T-helper 17 cell (primary cell): ENCODE measurements around the gene PEMT. TPM values are rescaled to one million over a fixed set of nuclear protein-coding genes. Genes with fewer than 3 reads are reported as not detected.

Experiments used
- ATAC-seq: fragments of 150-1000 bp; cut with Tn5 transposase; 2 replicates; pipeline ENCODE4 v1.10.0; 2021; ENCODE audit warnings: mild to moderate bottlenecking, moderate library complexity
- DNase-seq, 3 donors: peaks; one replicate each; pipeline versions ENCODE4 v3.0.0 to v3.0.0-alpha.2; 2020 to 2021
- H3K9me3 ChIP-seq: one replicate; pipeline ENCODE4 v1.7.0; 2013; ENCODE audit warnings: low read length, mild to moderate bottlenecking; ENCODE audit not compliant: control insufficient read depth, poor library complexity, severe bottlenecking
- H3K27ac Mint-ChIP-seq: one replicate; pipeline ENCODE4 v1.8.0; 2022; ENCODE audit warnings: mild to moderate bottlenecking, moderate library complexity, mixed read lengths
- H3K27me3 Mint-ChIP-seq: one replicate; pipeline ENCODE4 v1.8.0; 2022; ENCODE audit warnings: mixed read lengths
- H3K36me3 Mint-ChIP-seq: one replicate; pipeline ENCODE4 v1.8.0; 2022; ENCODE audit warnings: low read depth, mixed read lengths
- H3K4me1 Mint-ChIP-seq: one replicate; pipeline ENCODE4 v1.8.0; 2022; ENCODE audit warnings: mild to moderate bottlenecking, mixed read lengths
- H3K4me3 Mint-ChIP-seq: one replicate; pipeline ENCODE4 v1.8.0; 2022; ENCODE audit warnings: mild to moderate bottlenecking, moderate library complexity, mixed read lengths
- total RNA-seq, 4 donors: library from RNA in 2 of 4; stranded (reverse) in 2 of 4; gene quantifications; one replicate each; pipeline ENCODE4 v1.2.3 and lab custom pipeline; 2022 to 2026

The PEMT gene
- total RNA-seq, 2 donors from 2014 or later, result 13.8 to 14.8 TPM

DNA sequence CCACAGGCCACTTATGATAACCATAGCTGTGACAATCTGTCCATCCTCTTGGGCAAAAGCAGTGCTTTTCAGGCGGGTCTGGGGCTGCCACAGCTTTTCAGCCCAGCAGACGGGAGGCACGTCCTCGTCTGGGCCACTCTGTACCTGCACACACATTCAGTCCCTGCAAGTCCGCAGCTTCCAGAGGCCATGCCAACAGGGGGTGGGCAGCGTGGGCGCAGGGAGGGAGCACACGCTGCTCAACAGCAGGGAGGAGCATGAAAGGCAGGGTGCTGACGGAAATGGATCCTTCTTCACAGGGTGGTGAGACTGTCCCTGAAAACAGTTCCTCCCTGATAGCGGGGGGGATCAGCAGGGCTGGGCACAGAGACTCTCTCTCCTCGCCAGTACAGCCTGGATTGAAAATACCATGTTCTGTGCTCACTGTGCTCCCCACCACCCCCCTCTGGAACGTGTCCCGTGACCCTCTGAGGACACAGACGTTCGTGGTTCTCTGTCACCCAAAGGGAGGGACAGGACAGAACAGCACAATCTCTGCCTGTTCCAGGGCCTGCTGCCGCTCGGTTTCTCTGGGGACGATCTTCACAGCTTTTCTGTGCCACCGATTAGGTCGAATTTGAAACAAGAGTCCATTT, 41.7 kb downstream of the PEMT start:
- H3K4me3 Mint-ChIP-seq, result no peak overlapping the region
- ATAC-seq (no peak), DNase-seq (no peak)
- H3K27me3 Mint-ChIP-seq, result no peaks in the 10 kb centered on the region
- no peaks in the 10 kb centered on the region for H3K36me3 Mint-ChIP-seq
- no peak overlapping the region for H3K27ac Mint-ChIP-seq
- H3K9me3 ChIP-seq, result no peaks in the 10 kb centered on the region
- H3K4me1 Mint-ChIP-seq, result peaks cover 6% of the 10 kb centered on the region

- ATAC-seq (no peak), DNase-seq (no peak)
- H3K4me3 Mint-ChIP-seq, result no peak overlapping the region
- H3K27me3 Mint-ChIP-seq, result no peaks in the 10 kb centered on the region
- no peak overlapping the region for H3K27ac Mint-ChIP-seq
- peaks cover 6% of the 10 kb centered on the region for H3K4me1 Mint-ChIP-seq
- H3K9me3 ChIP-seq, result no peaks in the 10 kb centered on the region
- H3K36me3 Mint-ChIP-seq, result no peaks in the 10 kb centered on the region
Observed at GRCh38 chr17:17548044-17548443, 43.5 kb downstream of the PEMT start.

GRCh38 chr17:17547210-17547764, 44.2 kb downstream of the PEMT start:
- no peaks in the 10 kb centered on the region for H3K36me3 Mint-ChIP-seq
- H3K4me1 Mint-ChIP-seq, result peaks cover 6% of the 10 kb centered on the region
- no peak for DNase-seq
- no peaks in the 10 kb centered on the region for H3K9me3 ChIP-seq
- H3K27ac Mint-ChIP-seq, result no peak overlapping the region
- H3K4me3 Mint-ChIP-seq, result no peak overlapping the region
- ATAC-seq, result no peak
- no peaks in the 10 kb centered on the region for H3K27me3 Mint-ChIP-seq

- Mint-ChIP-seq H3K4me1 (peaks cover 6% of the 10 kb centered on the region), H3K27me3 (no peaks in the 10 kb centered on the region), H3K4me3 (no peak overlapping the region), H3K27ac (no peak overlapping the region), H3K36me3 (no peaks in the 10 kb centered on the region)
- no peak for DNase-seq
- ATAC-seq, result no peak
- no peaks in the 10 kb centered on the region for H3K9me3 ChIP-seq
Observed at GRCh38 chr17:17546399-17547185, 44.9 kb downstream of the PEMT start.

DNA sequence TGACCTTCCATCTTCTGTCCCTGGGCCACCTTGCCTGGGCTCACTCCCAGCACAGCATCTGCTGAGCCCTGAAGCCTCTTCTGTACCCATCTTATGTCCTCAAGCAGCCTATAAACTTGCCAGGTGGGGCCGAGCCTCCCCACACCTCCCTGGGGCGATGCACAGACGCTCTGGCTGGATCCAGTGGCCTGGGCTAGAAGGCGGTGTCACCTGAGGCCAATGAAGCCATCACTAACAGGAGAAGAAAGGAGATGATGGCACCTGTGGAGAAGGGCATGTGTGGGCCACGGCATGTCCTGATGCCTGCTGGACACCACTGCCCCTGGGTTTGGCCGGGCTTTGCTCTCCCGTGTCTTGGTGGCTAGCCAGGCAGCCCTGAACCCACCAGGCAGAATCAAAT, 45.5 kb downstream of the PEMT start:
- Mint-ChIP-seq H3K36me3 (no peaks in the 10 kb centered on the region), H3K4me1 (peaks cover 6% of the 10 kb centered on the region), H3K27me3 (no peaks in the 10 kb centered on the region), H3K4me3 (no peak overlapping the region), H3K27ac (no peak overlapping the region)
- no peak for ATAC-seq
- DNase-seq, result no peak
- H3K9me3 ChIP-seq, result no peaks in the 10 kb centered on the region

- peaks cover 9% of the 10 kb centered on the region for H3K4me1 Mint-ChIP-seq
- no peak for ATAC-seq
- H3K4me3 Mint-ChIP-seq, result no peak overlapping the region
- no peaks in the 10 kb centered on the region for H3K9me3 ChIP-seq
- H3K27me3 Mint-ChIP-seq, result no peaks in the 10 kb centered on the region
- no peak overlapping the region for H3K27ac Mint-ChIP-seq
- no peak for DNase-seq
- no peaks in the 10 kb centered on the region for H3K36me3 Mint-ChIP-seq
Observed at GRCh38 chr17:17545031-17545820, 46.3 kb downstream of the PEMT start.

- H3K9me3 ChIP-seq, result no peaks in the 10 kb centered on the region
- no peaks in the 10 kb centered on the region for H3K36me3 Mint-ChIP-seq
- H3K4me3 Mint-ChIP-seq, result no peak overlapping the region
- H3K27me3 Mint-ChIP-seq, result no peaks in the 10 kb centered on the region
- ATAC-seq (no peak), DNase-seq (no peak)
- no peak overlapping the region for H3K27ac Mint-ChIP-seq
- H3K4me1 Mint-ChIP-seq, result peaks cover 9% of the 10 kb centered on the region
Observed at GRCh38 chr17:17542906-17543635, 48.4 kb downstream of the PEMT start.

DNA sequence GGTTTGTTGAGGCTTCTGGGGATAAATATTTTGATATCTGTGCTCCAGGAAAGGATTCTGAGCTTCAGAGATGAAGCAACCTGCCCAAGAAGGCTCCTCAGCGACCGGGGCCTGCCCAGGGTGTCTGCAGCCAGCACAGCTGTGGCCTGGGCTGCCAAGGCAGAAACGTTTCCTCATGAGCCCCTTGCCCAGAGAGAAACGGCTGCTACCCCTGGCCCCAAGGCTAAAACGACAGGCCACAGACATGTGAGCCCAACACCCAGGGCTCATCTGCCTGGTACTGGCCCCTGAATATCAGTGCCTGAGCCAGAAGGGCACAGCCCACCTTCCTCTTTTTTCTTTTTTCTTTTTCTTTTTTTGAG, 49.9 kb downstream of the PEMT start:
- Mint-ChIP-seq H3K36me3 (no peaks in the 10 kb centered on the region), H3K4me3 (no peak overlapping the region), H3K27ac (no peak overlapping the region), H3K4me1 (peaks cover 9% of the 10 kb centered on the region), H3K27me3 (no peaks in the 10 kb centered on the region)
- ATAC-seq, result no peak
- H3K9me3 ChIP-seq, result no peaks in the 10 kb centered on the region
- no peak for DNase-seq

GRCh38 chr17:17540935-17541639, 50.4 kb downstream of the PEMT start:
- H3K4me1 Mint-ChIP-seq, result peaks cover 9% of the 10 kb centered on the region
- DNase-seq, result no peak
- no peak overlapping the region for H3K27ac Mint-ChIP-seq
- no peaks in the 10 kb centered on the region for H3K27me3 Mint-ChIP-seq
- no peaks in the 10 kb centered on the region for H3K9me3 ChIP-seq
- H3K36me3 Mint-ChIP-seq, result no peaks in the 10 kb centered on the region
- no peak for ATAC-seq
- H3K4me3 Mint-ChIP-seq, result no peak overlapping the region

GRCh38 chr17:17540278-17540906, 51.1 kb downstream of the PEMT start:
- Mint-ChIP-seq H3K4me3 (no peak overlapping the region), H3K36me3 (no peaks in the 10 kb centered on the region), H3K4me1 (peaks cover 4% of the 10 kb centered on the region), H3K27me3 (no peaks in the 10 kb centered on the region), H3K27ac (no peak overlapping the region)
- no peaks in the 10 kb centered on the region for H3K9me3 ChIP-seq
- no peak for DNase-seq
- no peak for ATAC-seq

GRCh38 chr17:17539591-17539990, 51.9 kb downstream of the PEMT start:
- Mint-ChIP-seq H3K27me3 (no peaks in the 10 kb centered on the region), H3K4me1 (peaks cover 4% of the 10 kb centered on the region), H3K36me3 (no peaks in the 10 kb centered on the region), H3K27ac (no peak overlapping the region), H3K4me3 (no peak overlapping the region)
- no peaks in the 10 kb centered on the region for H3K9me3 ChIP-seq
- no peak for ATAC-seq
- DNase-seq, result no peak
